NCI-H460 (cell line): ENCODE data around the gene LPAR1. TPM values are rescaled to one million over a fixed set of nuclear protein-coding genes. Genes with fewer than 3 reads are reported as not detected.
"Not testable (repeated sequence)": the region's sequence is repeated elsewhere in the genome, so short reads cannot be mapped to it uniquely, and the experiment has no call there.

Source experiments
- DNase-seq: peaks from one replicate; pipeline ENCODE4 v3.0.0-alpha.2; 2016; ENCODE audit warnings: low read depth; ENCODE audit errors: extremely low read depth
- small RNA-seq, 2 experiments: library from RNA; depleted of rRNA; stranded (forward); fragments of <200 nt; gene quantifications; one replicate each; pipeline ENCODE3, GENCODE V24; 2014
- total RNA-seq: library from RNA; depleted of rRNA; stranded (reverse); fragments of >200 nt; shearing (Covaris generic); gene quantifications from 2 replicates; pipeline ENCODE4 v1.2.3, GENCODE V29; 2014

Gene LPAR1
- total RNA-seq, 1 experiment from 2014 or later: 1.3 TPM

DNA sequence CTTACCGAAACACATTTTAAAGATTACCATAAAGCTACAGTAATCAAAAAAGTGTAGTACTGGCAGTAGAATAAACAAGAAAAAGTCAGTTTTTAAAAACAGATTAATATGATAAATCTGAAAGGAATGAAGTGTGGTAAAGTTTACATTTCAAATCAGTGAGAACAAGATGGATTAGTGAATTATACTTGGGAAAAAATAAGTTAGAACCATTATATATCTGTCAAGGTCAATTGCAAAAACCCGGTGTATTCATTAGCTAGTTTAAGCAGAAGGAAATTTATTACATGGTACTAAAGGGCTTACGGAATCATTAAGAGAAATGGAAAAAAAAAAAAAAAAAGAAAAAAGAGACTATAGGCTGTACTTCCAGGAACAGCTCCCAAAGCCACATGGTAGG, 205.3 kb downstream of the LPAR1 start:
- no peak for DNase-seq

DNA sequence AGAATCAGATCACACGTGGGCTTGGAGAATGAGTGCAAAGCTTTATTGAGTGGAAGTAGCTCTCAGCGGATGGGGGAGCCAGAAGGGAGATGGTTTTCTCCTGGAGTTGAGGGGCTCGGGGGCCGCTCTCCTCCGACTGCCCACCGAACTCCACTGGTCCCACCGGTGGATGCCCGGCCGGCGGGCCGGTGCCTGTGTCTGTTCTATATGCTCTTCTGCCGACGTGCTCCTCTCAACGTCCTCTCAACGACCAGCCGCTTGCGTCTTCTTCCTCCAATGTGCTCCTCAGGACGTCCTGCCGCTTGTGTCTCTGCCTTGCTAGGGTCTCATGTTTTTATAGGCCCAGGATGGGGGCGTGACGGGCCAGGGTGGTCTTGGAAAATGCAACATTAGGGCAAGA, 207.8 kb downstream of the LPAR1 start:
- DNase-seq: no peak

DNA sequence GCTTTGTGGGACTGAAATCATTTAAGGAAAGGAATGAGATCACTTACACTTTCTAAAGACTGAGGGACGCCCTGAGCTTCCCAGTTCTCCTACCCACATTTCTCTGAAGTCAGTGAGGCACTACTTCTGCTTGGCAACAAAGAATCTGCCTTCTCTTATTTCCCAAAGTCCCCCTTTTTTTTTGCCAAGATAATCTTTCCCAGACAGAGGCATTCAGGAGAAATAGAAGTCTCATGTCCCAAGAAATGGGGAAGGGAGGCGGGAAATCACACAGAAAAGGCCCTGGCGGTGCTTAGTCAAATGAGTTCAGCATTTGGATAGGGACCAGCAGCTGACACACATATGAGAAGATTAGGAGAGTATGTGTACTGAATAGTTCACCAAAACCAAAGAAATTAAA, 210.0 kb downstream of the LPAR1 start:
- no peak for DNase-seq

DNA sequence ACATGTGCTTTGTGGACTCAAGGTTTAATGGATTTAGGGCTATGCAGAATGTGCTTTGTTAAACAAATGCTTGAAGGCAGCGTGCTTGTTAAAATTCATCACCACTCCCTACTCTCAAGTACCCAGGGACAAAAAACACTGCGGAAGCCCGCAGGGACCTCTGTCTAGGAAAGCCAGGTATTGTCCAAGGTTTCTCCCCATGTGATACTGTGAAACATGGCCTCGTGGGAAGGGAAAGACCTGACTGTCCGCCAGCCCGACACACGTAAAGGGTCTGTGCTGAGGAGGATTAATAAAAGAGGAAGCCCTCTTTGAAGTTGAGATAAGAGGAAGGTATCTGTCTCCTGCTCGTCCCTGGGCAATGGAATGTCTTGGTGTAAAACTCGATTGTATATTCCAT, 211.9 kb downstream of the LPAR1 start:
- DNase-seq: not testable (repeated sequence)

DNA sequence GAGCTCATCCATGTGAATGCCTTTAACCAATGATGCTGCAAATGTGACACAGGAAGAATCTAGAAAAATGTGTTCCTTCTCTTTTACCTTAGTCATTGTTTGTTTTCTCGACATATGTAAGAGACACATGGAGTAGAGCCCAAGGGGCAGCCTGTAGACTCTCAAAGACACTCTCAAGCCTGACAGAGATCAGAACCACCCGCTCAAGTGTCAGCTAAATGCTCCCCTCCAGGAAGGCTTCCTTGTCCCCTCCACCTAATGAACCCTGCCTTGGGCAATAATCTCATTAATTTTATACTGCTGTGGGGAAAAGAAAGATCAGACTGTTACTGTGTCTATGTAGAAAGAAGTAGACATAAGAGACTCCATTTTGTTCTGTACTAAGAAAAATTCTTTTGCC, 212.3 kb downstream of the LPAR1 start:
- DNase-seq: no peak

DNA sequence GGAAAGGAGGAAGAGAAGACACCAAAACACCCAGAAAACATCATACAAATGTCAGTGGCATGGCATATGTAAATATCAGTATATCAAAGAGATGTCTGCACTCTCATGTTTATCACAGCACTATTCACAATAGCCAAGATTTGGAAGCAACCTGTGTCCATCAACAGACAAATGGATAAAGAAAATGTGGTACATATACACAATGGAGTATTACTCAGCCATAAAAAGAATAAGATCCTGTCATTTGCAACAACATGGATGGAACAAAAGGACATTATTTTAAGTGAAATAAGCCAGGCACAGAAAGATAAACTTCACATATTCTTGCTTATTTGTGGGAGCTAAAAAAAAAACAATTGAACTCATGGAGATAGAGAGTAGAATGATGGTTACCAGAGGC, 213.1 kb downstream of the LPAR1 start:
- DNase-seq: not testable (repeated sequence)

Small RNA genes lying within 50 kb of the gene (small RNA-seq; reads per million reads assigned to genes)
- 0 reads per million in 2 experiments for gene RF00019
- gene RNU6-432P: 0 reads per million in 2 experiments
